ENCODE measurements around the gene ADCYAP1R1.

Gene ADCYAP1R1

DNA sequence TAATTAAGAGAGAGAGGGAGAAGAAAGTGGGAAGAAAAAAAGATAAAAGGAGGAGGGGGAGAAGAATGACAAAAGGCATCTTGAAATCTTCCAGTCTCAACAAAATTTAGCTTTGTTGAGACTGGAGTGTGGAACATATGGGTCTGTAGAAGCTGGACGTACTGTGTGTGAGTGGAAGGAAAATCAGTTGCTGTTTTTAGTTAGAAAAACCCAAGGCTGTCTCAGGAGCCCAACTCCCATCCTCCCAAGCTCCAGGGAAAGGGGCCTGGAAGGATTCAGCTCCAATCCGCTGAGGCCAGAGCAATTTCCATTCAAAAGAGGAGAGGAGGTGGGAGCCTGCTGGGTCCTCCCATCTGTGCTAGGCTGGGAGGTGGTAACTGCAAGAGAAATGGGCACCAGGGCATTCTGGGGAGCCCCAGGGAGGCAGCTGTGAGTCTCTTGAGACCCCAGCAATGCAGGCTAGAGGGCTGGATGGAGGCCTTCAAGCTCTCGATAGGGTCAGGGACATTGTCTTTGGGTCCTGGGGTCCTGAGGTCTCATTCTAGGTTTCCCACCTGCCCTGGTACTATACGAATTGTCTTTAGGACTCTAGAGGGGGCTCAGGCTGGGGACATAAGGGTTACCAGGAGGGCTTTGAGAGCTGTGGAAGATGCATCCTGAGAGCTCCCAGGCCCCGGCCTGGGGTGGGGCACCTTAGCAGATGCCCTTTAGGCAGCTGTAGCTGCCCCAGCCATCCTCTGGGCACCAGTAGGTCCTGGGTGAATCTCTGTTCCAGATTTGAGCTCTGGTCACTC lies 21.4 kb downstream of the ADCYAP1R1 start:
- no peak for DNase-seq
- no peaks in the 10 kb centered on the region for H3K9me3 ChIP-seq

GRCh38 chr7:31074120-31074383 lies 21.9 kb downstream of the ADCYAP1R1 start:
- no peak for DNase-seq
- H3K9me3 ChIP-seq, result no peaks in the 10 kb centered on the region
- no peaks in the 10 kb centered on the region for H3K27me3 ChIP-seq
- no peak overlapping the region for H3K4me3 ChIP-seq (ENCODE audit: low read depth, low read length)
- TF ChIP-seq CTCF (IDR thresholded peaks at IDR 0.05; ENCODE audit: low read depth, low read length), result no peak
- no peaks in the 10 kb centered on the region for H3K4me1 ChIP-seq
- H3K36me3 ChIP-seq, result no peaks in the 10 kb centered on the region

More for the DNA sequence above, 21.4 kb downstream of the ADCYAP1R1 start:
- H3K36me3 ChIP-seq, result no peaks in the 10 kb centered on the region
- H3K4me3 ChIP-seq (ENCODE audit: low read depth, low read length), result no peak overlapping the region
- no peak for TF ChIP-seq CTCF (IDR thresholded peaks at IDR 0.05; ENCODE audit: low read depth, low read length)
- H3K4me1 ChIP-seq, result no peaks in the 10 kb centered on the region
- no peaks in the 10 kb centered on the region for H3K27me3 ChIP-seq

DNA sequence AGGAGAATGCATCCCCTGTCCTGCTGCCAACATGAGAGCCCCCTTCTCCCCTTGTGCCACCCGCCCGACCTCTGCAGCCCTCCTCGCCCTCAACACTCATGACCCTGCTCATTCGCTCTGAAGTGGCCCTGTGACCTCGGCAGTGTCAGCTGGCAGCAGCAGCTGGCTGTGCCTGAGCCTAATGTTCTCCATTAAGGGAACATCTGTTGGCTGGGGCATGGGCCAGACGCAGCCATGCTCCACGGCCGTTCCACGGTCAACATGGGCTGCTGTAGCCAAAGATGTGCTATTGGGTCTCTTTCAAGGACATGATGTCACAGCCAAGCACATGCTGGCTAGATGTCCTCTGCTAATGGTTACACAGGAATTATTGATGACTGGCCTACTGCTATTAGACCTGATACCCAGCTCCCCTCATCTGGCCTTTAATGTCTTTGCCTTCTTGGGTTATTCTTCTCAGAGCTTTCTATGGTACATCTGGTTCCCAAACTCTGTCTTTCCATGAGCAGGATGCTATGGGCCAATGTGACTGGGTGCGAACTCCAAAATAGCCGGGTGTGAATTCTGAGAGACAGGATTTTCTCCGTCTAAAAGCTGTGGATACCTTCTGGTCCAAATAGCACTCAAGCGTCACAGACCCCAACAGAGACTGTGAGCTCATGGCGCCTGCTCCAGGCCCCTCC lies 22.4 kb downstream of the ADCYAP1R1 start:
- H3K36me3 ChIP-seq, result no peaks in the 10 kb centered on the region
- no peak for TF ChIP-seq CTCF (IDR thresholded peaks at IDR 0.05; ENCODE audit: low read depth, low read length)

DNA sequence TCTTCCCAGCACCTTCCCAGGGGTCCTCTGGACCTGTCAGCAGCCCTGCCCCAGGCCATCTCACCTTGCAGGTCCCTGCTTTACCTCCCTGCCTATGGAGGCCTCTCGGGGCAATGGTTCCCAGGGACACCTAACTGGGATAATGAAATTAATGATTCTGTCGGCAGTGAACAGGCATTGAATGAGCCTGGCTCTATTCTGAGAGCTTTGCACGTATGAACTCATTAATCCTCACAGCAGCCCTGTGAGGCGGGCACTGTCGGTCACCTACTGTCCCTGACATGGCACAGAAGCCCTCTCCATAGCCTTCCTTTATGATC lies 22.9 kb downstream of the ADCYAP1R1 start:
- no peaks in the 10 kb centered on the region for H3K27me3 ChIP-seq
- TF ChIP-seq CTCF (IDR thresholded peaks at IDR 0.05; ENCODE audit: low read depth, low read length), result no peak
- no peaks in the 10 kb centered on the region for H3K4me1 ChIP-seq
- DNase-seq, result no peak
- no peaks in the 10 kb centered on the region for H3K9me3 ChIP-seq
- no peak overlapping the region for H3K4me3 ChIP-seq (ENCODE audit: low read depth, low read length)
- H3K36me3 ChIP-seq, result no peaks in the 10 kb centered on the region

More for the DNA sequence above, 22.4 kb downstream of the ADCYAP1R1 start:
- Histone ChIP-seq H3K9me3 (no peaks in the 10 kb centered on the region), H3K27me3 (no peaks in the 10 kb centered on the region), H3K4me1 (no peaks in the 10 kb centered on the region), H3K4me3 (ENCODE audit: low read depth, low read length) (no peak overlapping the region)
- no peak for DNase-seq

DNA sequence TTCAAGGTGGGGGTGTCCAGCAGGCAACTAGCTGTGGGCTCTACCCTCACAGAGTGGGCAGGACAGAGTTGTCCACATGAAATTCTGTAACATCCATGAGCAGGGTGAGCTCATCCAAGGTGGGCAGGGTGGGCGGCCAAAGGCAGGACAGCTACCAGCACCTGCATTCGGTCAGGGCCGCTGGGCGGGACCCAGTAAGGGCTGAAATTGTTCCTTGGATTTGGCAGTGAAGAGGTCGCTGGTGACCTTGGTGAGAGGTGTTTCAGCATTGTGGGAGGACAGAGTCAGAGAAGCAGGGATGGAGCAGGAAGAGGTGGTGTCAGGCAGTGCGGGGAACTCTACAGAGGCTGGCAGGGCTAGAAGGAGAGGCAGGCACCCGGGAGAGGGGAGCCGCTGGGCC lies 23.9 kb downstream of the ADCYAP1R1 start:
- Histone ChIP-seq H3K27me3 (no peaks in the 10 kb centered on the region), H3K4me1 (no peaks in the 10 kb centered on the region), H3K4me3 (ENCODE audit: low read depth, low read length) (no peak overlapping the region), H3K36me3 (no peaks in the 10 kb centered on the region), H3K9me3 (no peaks in the 10 kb centered on the region)
- DNase-seq, result no peak
- TF ChIP-seq CTCF (IDR thresholded peaks at IDR 0.05; ENCODE audit: low read depth, low read length), result no peak

GRCh38 chr7:31076641-31077310 lies 24.7 kb downstream of the ADCYAP1R1 start:
- H3K36me3 ChIP-seq, result no peaks in the 10 kb centered on the region
- no peak for TF ChIP-seq CTCF (IDR thresholded peaks at IDR 0.05; ENCODE audit: low read depth, low read length)
- no peaks in the 10 kb centered on the region for H3K9me3 ChIP-seq
- H3K4me3 ChIP-seq (ENCODE audit: low read depth, low read length), result no peak overlapping the region
- DNase-seq, result no peak
- no peaks in the 10 kb centered on the region for H3K27me3 ChIP-seq
- no peaks in the 10 kb centered on the region for H3K4me1 ChIP-seq

All from BE2C (cell line).